Transverse colon (tissue), 4 donors: ENCODE results near the gene HMCN1.

ENCODE experiments used
- EP300 ChIP-seq: sonication (generic); formaldehyde crosslinking; IDR thresholded peaks from one replicate; pipeline ENCODE4 v1.6.1; 2017; ENCODE audit warnings: antibody characterized with exemption, low read depth
- POLR2A ChIP-seq: fragments of 450-650 bp; IDR thresholded peaks from one replicate; pipeline ENCODE4 v1.6.1; 2016; ENCODE audit warnings: antibody characterized with exemption, mild to moderate bottlenecking, moderate library complexity
- POLR2AphosphoS5 ChIP-seq, 3 donors: sonication (generic); formaldehyde crosslinking; IDR thresholded peaks; one replicate each; pipeline ENCODE4 v1.6.1; 2016; ENCODE audit warnings: antibody characterized with exemption in 3 of 3
- TF ChIP-seq, protein P1 (sequence below), 5 experiments: fragments of 200-600 bp in 3 of 5; fragments of 450-650 bp in 2 of 5; sonication (generic) in 3 of 5; IDR thresholded peaks; 1 replicate in 2 of 5; 2 replicates in 3 of 5; pipeline ENCODE4 v1.5.1; 2016 to 2017; ENCODE audit warnings: antibody characterized with exemption in 5 of 5, inconsistent platforms in 3 of 5, mild to moderate bottlenecking in 2 of 5, moderate library complexity in 1 of 5

DNA sequence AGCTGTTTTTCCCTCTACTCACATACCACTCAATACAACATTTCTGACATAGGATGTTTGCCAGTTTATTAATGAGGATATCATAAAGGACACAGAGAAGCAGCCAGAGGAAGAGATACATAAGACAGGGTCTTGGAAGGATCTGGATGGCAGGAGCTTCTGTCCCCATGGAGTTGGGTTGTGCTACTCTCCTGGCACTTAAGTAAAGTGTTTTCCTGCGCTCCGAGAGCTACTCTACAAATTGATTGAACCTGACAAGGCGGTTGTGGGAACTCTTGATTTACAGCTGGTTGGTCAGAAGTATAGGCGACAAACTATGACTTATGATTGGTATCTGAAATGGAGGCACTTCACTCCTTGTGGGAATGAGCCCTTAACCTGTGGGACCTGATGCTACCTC, 208.8 kb downstream of the HMCN1 start:
- TF ChIP-seq, protein P1, sequence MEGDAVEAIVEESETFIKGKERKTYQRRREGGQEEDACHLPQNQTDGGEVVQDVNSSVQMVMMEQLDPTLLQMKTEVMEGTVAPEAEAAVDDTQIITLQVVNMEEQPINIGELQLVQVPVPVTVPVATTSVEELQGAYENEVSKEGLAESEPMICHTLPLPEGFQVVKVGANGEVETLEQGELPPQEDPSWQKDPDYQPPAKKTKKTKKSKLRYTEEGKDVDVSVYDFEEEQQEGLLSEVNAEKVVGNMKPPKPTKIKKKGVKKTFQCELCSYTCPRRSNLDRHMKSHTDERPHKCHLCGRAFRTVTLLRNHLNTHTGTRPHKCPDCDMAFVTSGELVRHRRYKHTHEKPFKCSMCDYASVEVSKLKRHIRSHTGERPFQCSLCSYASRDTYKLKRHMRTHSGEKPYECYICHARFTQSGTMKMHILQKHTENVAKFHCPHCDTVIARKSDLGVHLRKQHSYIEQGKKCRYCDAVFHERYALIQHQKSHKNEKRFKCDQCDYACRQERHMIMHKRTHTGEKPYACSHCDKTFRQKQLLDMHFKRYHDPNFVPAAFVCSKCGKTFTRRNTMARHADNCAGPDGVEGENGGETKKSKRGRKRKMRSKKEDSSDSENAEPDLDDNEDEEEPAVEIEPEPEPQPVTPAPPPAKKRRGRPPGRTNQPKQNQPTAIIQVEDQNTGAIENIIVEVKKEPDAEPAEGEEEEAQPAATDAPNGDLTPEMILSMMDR (IDR thresholded peaks at IDR 0.05) = no peak
- no peak for TF ChIP-seq POLR2A
- no peak for TF ChIP-seq POLR2AphosphoS5 (IDR thresholded peaks at IDR 0.05)
- TF ChIP-seq EP300 = no peak
